SK-N-SH (cell line): ENCODE results near the gene FKBP6. TPM values are rescaled to one million over a fixed set of nuclear protein-coding genes. Genes with fewer than 3 reads are reported as not detected.

Experiments
- CTCF ChIA-PET: fragments of 300-600, 350-600 bp; formaldehyde crosslinking; extraction: SDS; loops from one replicate; lab custom pipeline; 2021; lab: Yijun Ruan, JAX
- POLR2A ChIA-PET: fragments of 350-600 bp; sonication (Branson Sonifier 250); formaldehyde crosslinking; extraction: SDS; loops from one replicate; lab custom pipeline; 2020; ENCODE audit warnings: antibody characterized with exemption, inconsistent platforms; lab: Yijun Ruan, JAX
- DNase-seq: peaks from one replicate; pipeline ENCODE4 v3.0.0; 2012
- H2AFZ ChIP-seq: fragments of 200-600 bp; sonication (generic); 2 replicates; pipeline ENCODE4 v1.8.1; 2016; ENCODE audit warnings: antibody characterized with exemption, mild to moderate bottlenecking, low read depth
- H3F3A ChIP-seq: fragments of 200-600 bp; sonication (generic); replicated peaks from 2 replicates; pipeline ENCODE3; 2016; ENCODE audit warnings: antibody characterized with exemption, mild to moderate bottlenecking; ENCODE audit not compliant: insufficient read depth
- H3K27ac ChIP-seq, 2 experiments: fragments of 200-500 bp in 1 of 2; fragments of 200-600 bp in 1 of 2; sonication (Bioruptor generic) in 1 of 2; sonication (generic), shearing (Covaris generic) in 1 of 2; 2 replicates each; pipeline versions ENCODE4 v1.5.1 to v1.6.1; 2014 to 2016; ENCODE audit warnings: low read depth in 2 of 2, inconsistent platforms in 1 of 2, low read length in 1 of 2, mild to moderate bottlenecking in 1 of 2, mixed read lengths in 1 of 2
- H3K27me3 ChIP-seq: fragments of 200-600 bp; sonication (generic), shearing (Covaris generic); 2 replicates; pipeline ENCODE4 v1.6.1; 2016; ENCODE audit warnings: mixed run types; ENCODE audit not compliant: insufficient read depth
- H3K36me3 ChIP-seq, 2 experiments: fragments of 200-500 bp in 1 of 2; fragments of 200-600 bp in 1 of 2; sonication (Bioruptor generic) in 1 of 2; sonication (generic) in 1 of 2; replicated peaks in 1 of 2; 2 replicates each; pipeline versions ENCODE3 to v1.5.1; 2014 to 2016; ENCODE audit warnings: low read length in 1 of 2, mild to moderate bottlenecking in 1 of 2; ENCODE audit not compliant: insufficient read depth in 2 of 2, control insufficient read depth in 1 of 2
- H3K4me1 ChIP-seq, 2 experiments: fragments of 200-500 bp in 1 of 2; fragments of 200-600 bp in 1 of 2; sonication (Bioruptor generic) in 1 of 2; sonication (generic), shearing (Covaris generic) in 1 of 2; 2 replicates each; pipeline versions ENCODE4 v1.5.1 to v1.6.1; 2014 to 2016; ENCODE audit warnings: low read depth in 1 of 2, low read length in 1 of 2, mixed run types in 1 of 2; ENCODE audit not compliant: insufficient read depth in 2 of 2, control insufficient read depth in 1 of 2
- H3K4me2 ChIP-seq: fragments of 200-600 bp; sonication (generic), shearing (Covaris generic); 2 replicates; pipeline ENCODE4 v1.6.1; 2017; ENCODE audit warnings: mixed run types
- H3K4me3 ChIP-seq, 2 experiments: fragments of 200-500 bp in 1 of 2; fragments of 200-600 bp in 1 of 2; sonication (Bioruptor generic) in 1 of 2; sonication (generic), shearing (Covaris generic) in 1 of 2; 2 replicates each; pipeline versions ENCODE4 v1.5.1 to v1.8.1; 2014 to 2016; ENCODE audit warnings: low read depth in 2 of 2, inconsistent platforms in 1 of 2, low read length in 1 of 2, mild to moderate bottlenecking in 1 of 2, mixed read lengths in 1 of 2, moderate library complexity in 1 of 2
- H3K79me2 ChIP-seq: fragments of 200-600 bp; sonication (generic); 2 replicates; pipeline ENCODE4 v1.8.1; 2017; ENCODE audit warnings: mild to moderate bottlenecking; ENCODE audit not compliant: insufficient read depth
- H3K9ac ChIP-seq: fragments of 200-600 bp; sonication (generic); 2 replicates; pipeline ENCODE4 v1.6.1; 2017; ENCODE audit warnings: mixed run types
- H3K9me2 ChIP-seq: fragments of 200-600 bp; sonication (generic); 2 replicates; pipeline ENCODE4 v1.6.1; 2017; ENCODE audit warnings: mixed run types
- H3K9me3 ChIP-seq: fragments of 200-600 bp; sonication (generic); 2 replicates; pipeline ENCODE4 v1.6.1; 2017; ENCODE audit warnings: mixed run types, mild to moderate bottlenecking, moderate library complexity
- H4K20me1 ChIP-seq: fragments of 200-600 bp; sonication (generic); 2 replicates; pipeline ENCODE4 v1.6.1; 2017; ENCODE audit warnings: mild to moderate bottlenecking, mixed run types; ENCODE audit not compliant: insufficient read depth
- CHD2 ChIP-seq: fragments of 150-350 bp; IDR thresholded peaks from 2 replicates; pipeline ENCODE4 v1.6.1; 2018; ENCODE audit warnings: low read length; ENCODE audit not compliant: partially characterized antibody
- CTCF ChIP-seq: fragments of 200-600 bp; sonication (generic); IDR thresholded peaks from 2 replicates; pipeline ENCODE4 v1.6.1; 2017; ENCODE audit warnings: antibody characterized with exemption, mild to moderate bottlenecking, moderate library complexity
- EZH2phosphoT487 ChIP-seq: fragments of 200-600 bp; sonication (generic); IDR thresholded peaks from 2 replicates; pipeline ENCODE4 v1.6.1; 2017; ENCODE audit warnings: low read depth, mixed run types, mild to moderate bottlenecking, antibody characterized with exemption, moderate library complexity, borderline replicate concordance
- FOXJ3 ChIP-seq: sonication (generic); formaldehyde crosslinking; IDR thresholded peaks from 2 replicates; pipeline ENCODE4 v1.5.1; 2020; ENCODE audit warnings: mild to moderate bottlenecking, missing genetic modification reagents
- FOXM1 ChIP-seq: IDR thresholded peaks from 2 replicates; pipeline ENCODE4 v1.4.0; 2012; ENCODE audit warnings: low read depth, mild to moderate bottlenecking
- IRF3 ChIP-seq: fragments of 150-350 bp; IDR thresholded peaks from 2 replicates; pipeline ENCODE4 v1.6.1; 2016; ENCODE audit warnings: mild to moderate bottlenecking, low read depth, low read length
- MXI1 ChIP-seq: IDR thresholded peaks from 2 replicates; pipeline ENCODE4 v1.6.1; 2012; ENCODE audit warnings: mild to moderate bottlenecking, low read depth, low read length, improper control_type of control experiment
- NRF1 ChIP-seq: IDR thresholded peaks from 2 replicates; pipeline ENCODE4 v1.6.1; 2012; ENCODE audit warnings: low read depth, mild to moderate bottlenecking, low read length
- RAD21 ChIP-seq: IDR thresholded peaks from 2 replicates; pipeline ENCODE4 v1.6.1; 2012; ENCODE audit warnings: mild to moderate bottlenecking, low read length
- RFX5 ChIP-seq: IDR thresholded peaks from 2 replicates; pipeline ENCODE4 v1.6.1; 2012; ENCODE audit warnings: mild to moderate bottlenecking, improper control_type of control experiment, low read length
- SMC3 ChIP-seq: IDR thresholded peaks from 2 replicates; pipeline ENCODE4 v1.6.1; 2012; ENCODE audit warnings: low read depth, low read length, improper control_type of control experiment
- TAF1 ChIP-seq: IDR thresholded peaks from 2 replicates; pipeline ENCODE4 v1.6.1; 2012; ENCODE audit warnings: low read depth, mild to moderate bottlenecking, low read length, moderate library complexity, borderline replicate concordance
- USF1 ChIP-seq: IDR thresholded peaks from 2 replicates; pipeline ENCODE4 v1.4.0; 2012; ENCODE audit warnings: low read depth, borderline replicate concordance
- ZBTB33 ChIP-seq: IDR thresholded peaks from 2 replicates; pipeline ENCODE4 v1.4.0; 2012; ENCODE audit warnings: low read depth, borderline replicate concordance
- WGBS: methylation state at CpG from one replicate; pipeline ENCODE4 v1.1.6; 2017; ENCODE audit warnings: low lambda C conversion rate; 5-methylcytosine and 5-hydroxymethylcytosine counted together
- polyA plus RNA-seq, 3 experiments: library from polyadenylated mRNA; depleted of rRNA; stranded (reverse); fragments of >200 nt; gene quantifications; 2 replicates each; pipeline ENCODE4 v1.2.3, GENCODE V29; 2012

FKBP6 gene
- polyA plus RNA-seq, 1 of the 3 experiments (the other 2 are of a cell fraction) = not detected

- CTCF ChIA-PET = interaction anchor here (1.0 to 2.8 kb wide), 3 partner anchors 12 to 144 kb away, joined by 3 to 8 read pairs (median 5); no protein-coding TSS in a partner anchor
- peak overlapping the region in 1 of 2 experiments; percentile 62; a peak in 2 of 4 replicates for H3K27ac ChIP-seq
Observed at GRCh38 chr7:73308074-73308664, 19.8 kb upstream of the FKBP6 start.

More at GRCh38 chr7:73308074-73308664, 19.8 kb upstream of the FKBP6 start:
- H3K36me3 ChIP-seq = peaks cover 10 to 22% of the 10 kb centered on the region in 2 experiments
- POLR2A ChIA-PET = no interaction called here
- H3K9ac ChIP-seq = peak overlapping the region; percentile 61
- H3K4me1 ChIP-seq = peaks cover 0 to 13% of the 10 kb centered on the region in 2 experiments; a peak in 1 of 4 replicates
- H4K20me1 ChIP-seq = no peaks in the 10 kb centered on the region
- H3F3A ChIP-seq = no peaks in the 10 kb centered on the region
- no peak for DNase-seq
- H3K9me2 ChIP-seq = no peaks in the 10 kb centered on the region
- H3K9me3 ChIP-seq = no peaks in the 10 kb centered on the region
- TF ChIP-seq SMC3 (no peak), RAD21 (no peak), ZBTB33 (no peak), FOXJ3 (CRISPR knock-in tag) (no peak), NRF1 (no peak), EZH2phosphoT487 (no peak), CTCF (no peak), CHD2 (no peak), FOXM1 (no peak), USF1 (no peak), IRF3 (no peak), RFX5 (no peak), MXI1 (no peak), TAF1 (no peak)
- TF ChIP-seq, all 33 proteins: peak for 0
- Histone ChIP-seq H2AFZ (peak overlapping the region; percentile 81), H3K4me2 (peak overlapping the region; percentile 94), H3K79me2 (peaks cover 33% of the 10 kb centered on the region; the same call in 1 of the 2 replicates), H3K4me3 (peak overlapping the region; percentile 69 to 98), H3K27me3 (no peaks in the 10 kb centered on the region)
- WGBS = 12% methylated on average over 36 of the region's 43 CpGs
